Ureter (tissue), 1 donor: ENCODE results near the gene ATP6V1E1. TPM values are rescaled to one million over a fixed set of nuclear protein-coding genes. Genes with fewer than 3 reads are reported as not detected.

Source experiments
- DNase-seq: peaks from one replicate; pipeline ENCODE4 v3.0.0-alpha.2; 2020; ENCODE audit warnings: low spot score
- total RNA-seq: library from RNA; stranded (reverse); gene quantifications from one replicate; pipeline ENCODE4 v1.2.4, GENCODE V29; 2023
- donor health status: DM: yes; HTN: yes; CAD: no.

The ATP6V1E1 gene
- total RNA-seq, 1 donor from 2014 or later: 117 TPM

DNA sequence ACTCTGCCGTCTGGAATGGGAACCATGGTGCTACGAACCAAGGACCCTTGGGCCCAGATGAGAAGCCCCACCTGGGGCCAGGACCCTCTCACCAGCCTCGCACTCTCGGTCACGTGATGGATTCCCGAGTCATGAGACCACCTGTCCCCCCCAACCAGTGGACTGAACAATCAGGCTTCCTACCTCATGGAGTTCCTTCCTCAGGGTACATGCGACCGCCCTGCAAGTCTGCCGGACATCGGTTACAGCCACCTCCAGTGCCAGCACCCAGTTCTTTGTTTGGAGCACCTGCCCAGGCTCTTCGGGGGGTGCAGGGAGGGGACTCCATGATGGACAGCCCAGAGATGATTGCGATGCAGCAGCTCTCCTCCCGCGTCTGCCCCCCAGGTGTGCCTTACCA, 86.1 kb downstream of the ATP6V1E1 start:
- no peak for DNase-seq

Other genes with a start within 250 kb of the ATP6V1E1 start
- 0.78 TPM for gene SLC25A18, start 65.3 kb downstream of the ATP6V1E1 start, total RNA-seq
- gene BCL2L13, start 10.0 kb upstream of the ATP6V1E1 start, total RNA-seq: 52.3 TPM
- 31.3 TPM for gene BID, start 145.7 kb upstream of the ATP6V1E1 start, total RNA-seq